Esophagus squamous epithelium (tissue), 5 donors: ENCODE measurements around the gene KIF1A. TPM values are rescaled to one million over a fixed set of nuclear protein-coding genes. Genes with fewer than 3 reads are reported as not detected.
"Not testable (repeated sequence)": the region's sequence is repeated elsewhere in the genome, so short reads cannot be mapped to it uniquely, and the experiment has no call there.

Experiments
- DNase-seq: peaks from one replicate; lab custom pipeline; 2025; lab: John Stamatoyannopoulos, UW
- H3K27ac ChIP-seq, 4 donors: fragments of 200-600 bp; sonication (generic); one replicate each; pipeline ENCODE4 v1.5.1; 2016 to 2019; ENCODE audit warnings: mild to moderate bottlenecking in 1 of 4
- H3K27me3 ChIP-seq, 4 donors: fragments of 200-600 bp; sonication (generic); 1 replicate in 3 of 4; 2 replicates in 1 of 4; pipeline versions ENCODE4 v1.5.1 to v1.6.0; 2017 to 2021; ENCODE audit warnings: antibody characterized with exemption in 1 of 4
- H3K36me3 ChIP-seq, 3 donors: fragments of 200-600 bp; sonication (generic); one replicate each; pipeline ENCODE4 v1.5.1; 2016 to 2019
- H3K4me1 ChIP-seq, 3 donors: fragments of 200-600 bp; sonication (generic); one replicate each; pipeline ENCODE4 v1.5.1; 2017 to 2019
- H3K4me3 ChIP-seq, 4 donors: fragments of 200-600 bp; sonication (generic); 1 replicate in 3 of 4; 2 replicates in 1 of 4; pipeline ENCODE4 v1.5.1; 2016 to 2019; ENCODE audit warnings: mild to moderate bottlenecking in 2 of 4, moderate library complexity in 1 of 4
- H3K9me3 ChIP-seq, 3 donors: fragments of 200-600 bp; sonication (generic); one replicate each; pipeline ENCODE4 v1.5.1; 2016 to 2019
- CTCF ChIP-seq, 6 experiments: fragments of 450-650 bp in 4 of 6; fragments of 200-600 bp in 2 of 6; sonication (generic) in 2 of 6; IDR thresholded peaks; one replicate each; pipeline ENCODE4 v1.5.1; 2016 to 2019; ENCODE audit warnings: antibody characterized with exemption in 6 of 6, mild to moderate bottlenecking in 4 of 6, moderate library complexity in 4 of 6
- POLR2A ChIP-seq, 4 donors: fragments of 450-650 bp; IDR thresholded peaks; one replicate each; pipeline ENCODE4 v1.6.1; 2017; ENCODE audit warnings: antibody characterized with exemption in 4 of 4, mild to moderate bottlenecking in 4 of 4, moderate library complexity in 3 of 4
- WGBS, 2 donors: methylation state at CpG; one replicate each; pipeline ENCODE4 v1.1.5; 2018; 5-methylcytosine and 5-hydroxymethylcytosine counted together
- intact Hi-C: fragments of 100-400 bp; cut with DNase I; formaldehyde crosslinking; loops from one replicate; pipeline ENCODE4 v1.15.0; 2022
- total RNA-seq, 4 donors: library from RNA; depleted of rRNA; stranded (reverse); fragments of >200 nt; gene quantifications; one replicate each; pipeline ENCODE4 v1.1.0, GENCODE V29; 2016
- donor health status: DM: yes; HTN: yes; CAD: no.

Gene KIF1A
- total RNA-seq, 4 donors from 2014 or later, result 0.15 TPM; not detected in 3

DNA sequence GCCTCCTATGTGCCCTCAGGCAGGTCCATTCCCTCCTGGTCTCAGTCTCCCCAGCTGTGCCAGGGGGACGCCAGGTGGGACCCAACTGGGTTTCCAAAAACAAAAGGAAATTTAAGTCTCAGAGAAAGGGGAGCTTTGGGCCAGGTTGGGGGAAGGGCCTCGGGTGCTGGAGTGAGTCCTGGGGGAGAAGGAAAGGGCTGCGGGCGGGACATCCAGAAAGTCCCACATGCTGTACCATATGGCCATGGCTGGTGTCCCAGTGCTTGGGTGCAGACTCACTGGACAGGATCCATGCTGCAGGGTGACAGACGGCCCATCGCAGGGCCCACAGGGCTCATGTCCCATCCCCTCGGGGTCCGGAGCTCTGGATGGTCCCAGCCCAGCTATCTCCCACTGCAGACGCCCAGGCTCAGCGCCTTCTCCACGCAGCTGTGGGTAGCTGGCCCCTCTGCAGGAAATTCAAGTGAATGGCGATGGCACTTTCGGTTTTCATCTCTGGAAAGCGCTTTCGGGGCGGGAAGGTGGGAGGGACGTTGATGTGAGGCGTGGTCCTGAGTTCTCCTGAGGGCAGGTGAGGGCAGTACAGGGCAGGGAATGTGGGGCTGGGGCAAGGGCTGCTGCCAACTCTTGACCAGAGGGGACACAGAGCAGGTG, 129.5 kb downstream of the KIF1A start:
- H3K36me3 ChIP-seq, H3K9me3 ChIP-seq, intact Hi-C loops, H3K27ac ChIP-seq, DNase-seq, H3K4me1 ChIP-seq, H3K4me3 ChIP-seq: not testable (repeated sequence)
- peaks cover 0 to 10% (median 0%) of the 10 kb centered on the region in 4 donors for H3K27me3 ChIP-seq
- 71% methylated on average over 3 of the region's 18 CpGs; no CpG with 5 or more reads in 1 of the 2 donors for WGBS, 2 donors

- H3K4me3 ChIP-seq, result no peak overlapping the region
- H3K9me3 ChIP-seq, result no peaks in the 10 kb centered on the region
- WGBS, 2 donors, result no CpG with 5 or more reads among the region's 11 CpGs
- no peaks in the 10 kb centered on the region for H3K4me1 ChIP-seq
- TF ChIP-seq CTCF (IDR thresholded peaks at IDR 0.05) (no peak), POLR2A (IDR thresholded peaks at IDR 0.05) (no peak)
- DNase-seq, result no peak
- H3K27me3 ChIP-seq, result peaks cover 0 to 10% (median 0%) of the 10 kb centered on the region in 4 donors
- H3K36me3 ChIP-seq, result no peaks in the 10 kb centered on the region
- intact Hi-C loops, result no loop called here
- no peak overlapping the region for H3K27ac ChIP-seq
Observed at GRCh38 chr2:240689975-240690374, 130.0 kb downstream of the KIF1A start.

- WGBS, 2 donors, result 60% methylated on average over 1 of the region's 9 CpGs; no CpG with 5 or more reads in 1 of the 2 donors
- TF ChIP-seq CTCF (IDR thresholded peaks at IDR 0.05), result no peak
- no peak for TF ChIP-seq POLR2A (IDR thresholded peaks at IDR 0.05)
Observed at GRCh38 chr2:240688553-240688919, 131.5 kb downstream of the KIF1A start.

DNA sequence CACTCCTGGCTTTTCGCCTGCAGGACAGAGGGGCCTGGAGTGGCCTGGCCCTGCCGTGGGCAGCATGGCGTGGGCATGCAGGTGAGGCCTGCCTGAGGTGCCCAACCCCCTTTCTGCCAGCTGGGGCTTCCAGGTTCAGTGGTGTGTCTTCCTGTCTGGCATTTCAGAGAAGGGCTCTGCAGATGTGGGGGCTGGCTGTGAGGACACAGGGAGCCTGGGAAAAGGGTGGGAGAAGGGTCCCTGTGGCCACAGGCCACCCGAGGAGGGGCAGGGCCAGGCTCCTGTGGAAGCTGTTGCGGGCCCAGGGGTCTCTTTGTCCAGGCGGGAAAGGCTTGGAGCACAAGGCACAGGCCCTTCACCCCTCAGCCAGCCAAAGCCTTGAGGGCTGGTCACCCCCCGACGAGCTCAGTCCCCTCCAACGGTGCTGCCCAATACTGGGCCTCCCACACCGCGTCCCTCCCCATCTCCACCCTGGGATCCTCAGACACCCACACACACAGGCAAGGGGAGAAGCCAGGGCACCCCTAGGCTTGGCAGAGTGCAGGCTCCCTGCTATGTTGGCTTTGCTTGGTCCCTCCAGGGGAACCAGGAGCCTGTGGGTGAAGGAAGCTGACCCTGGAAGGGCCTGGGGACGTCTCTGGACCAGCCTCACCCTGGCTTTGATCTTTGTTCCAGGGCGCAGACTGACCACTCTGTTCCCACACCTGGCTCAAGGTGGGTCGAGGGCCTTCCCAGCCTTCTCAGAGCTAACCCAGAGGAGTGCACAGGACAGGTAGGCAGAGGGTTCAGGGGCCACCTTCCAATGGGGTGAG, 132.1 kb downstream of the KIF1A start:
- DNase-seq, result no peak
- WGBS, 2 donors, result 80 to 100% methylated on average over 1 of the region's 14 CpGs
- intact Hi-C loops, result no loop called here
- no peaks in the 10 kb centered on the region for H3K36me3 ChIP-seq
- TF ChIP-seq POLR2A (IDR thresholded peaks at IDR 0.05) (no peak), CTCF (IDR thresholded peaks at IDR 0.05) (no peak)
- no peak overlapping the region for H3K4me3 ChIP-seq
- H3K27me3 ChIP-seq, result peaks cover 0 to 10% (median 0%) of the 10 kb centered on the region in 4 donors
- no peaks in the 10 kb centered on the region for H3K4me1 ChIP-seq
- no peak overlapping the region for H3K27ac ChIP-seq
- no peaks in the 10 kb centered on the region for H3K9me3 ChIP-seq

More at GRCh38 chr2:240688553-240688919, 131.5 kb downstream of the KIF1A start:
- no peak overlapping the region for H3K4me3 ChIP-seq
- H3K9me3 ChIP-seq, result no peaks in the 10 kb centered on the region
- peaks cover 0 to 10% (median 0%) of the 10 kb centered on the region in 4 donors for H3K27me3 ChIP-seq
- DNase-seq, result no peak
- H3K4me1 ChIP-seq, result no peaks in the 10 kb centered on the region
- no peak overlapping the region for H3K27ac ChIP-seq
- H3K36me3 ChIP-seq, result no peaks in the 10 kb centered on the region
- intact Hi-C loops, result no loop called here

- 60 to 77% methylated on average over 1 to 13 of the region's 20 CpGs for WGBS, 2 donors
- Histone ChIP-seq H3K36me3 (no peaks in the 10 kb centered on the region), H3K4me1 (no peaks in the 10 kb centered on the region)
Observed at GRCh38 chr2:240687045-240687740, 132.8 kb downstream of the KIF1A start.

More at GRCh38 chr2:240687045-240687740, 132.8 kb downstream of the KIF1A start:
- intact Hi-C loops, result no loop called here
- no peak for TF ChIP-seq POLR2A (IDR thresholded peaks at IDR 0.05)
- TF ChIP-seq CTCF (IDR thresholded peaks at IDR 0.05), result no peak
- no peak overlapping the region for H3K4me3 ChIP-seq
- no peaks in the 10 kb centered on the region for H3K9me3 ChIP-seq
- no peak overlapping the region for H3K27ac ChIP-seq
- no peak for DNase-seq
- H3K27me3 ChIP-seq, result peaks cover 0 to 10% (median 0%) of the 10 kb centered on the region in 4 donors
